HG03175 (cell line): ENCODE measurements around the gene ADAMTS18.

Experiments used
- ATAC-seq: cut with Tn5 transposase; IDR thresholded peaks from one replicate; pipeline ENCODE4 v1.9.1; 2021; ENCODE audit warnings: mild to moderate bottlenecking, moderate library complexity; ENCODE audit not compliant: unreplicated experiment

The ADAMTS18 gene

DNA sequence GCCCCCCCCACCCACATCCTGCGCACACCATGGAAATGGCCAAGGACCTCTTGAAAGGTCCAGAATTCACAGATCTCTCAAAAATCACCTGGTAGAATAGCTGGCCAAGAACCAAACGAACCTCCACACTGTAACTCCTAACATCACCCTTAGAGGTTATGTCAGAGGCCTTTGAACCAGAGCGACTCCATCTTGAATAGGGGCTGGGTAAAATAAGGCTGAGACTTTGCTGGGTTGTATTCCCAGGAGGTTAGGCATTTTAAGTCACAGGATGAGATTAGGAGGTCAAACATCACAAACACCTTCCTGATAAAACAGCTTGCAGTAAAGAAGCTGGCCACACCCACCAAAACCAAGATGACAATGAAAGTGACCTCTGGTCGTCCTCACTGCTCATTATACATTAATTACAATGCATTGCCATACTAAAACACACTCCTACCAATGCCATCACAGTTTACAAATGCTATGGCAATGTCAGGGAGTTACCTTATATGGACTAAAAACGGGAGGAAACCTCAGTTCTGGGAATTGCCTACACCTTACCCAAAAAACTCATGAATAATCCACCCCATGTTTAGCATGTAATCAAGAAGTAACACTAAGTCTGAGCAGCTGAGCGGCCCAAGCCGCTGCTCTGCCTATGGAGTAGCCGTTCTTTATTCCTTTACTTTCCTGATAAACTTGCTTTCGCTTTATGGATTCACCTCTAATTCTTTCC, 200.9 kb downstream of the ADAMTS18 start:
- no peak for ATAC-seq
